AG09319 (cell line): ENCODE results near the gene USP40.

ENCODE experiments used
- DNase-seq: peaks from one replicate; pipeline ENCODE4 v3.0.0-alpha.2; 2010; ENCODE audit warnings: low read depth; ENCODE audit errors: extremely low read depth
- CTCF ChIP-seq: IDR thresholded peaks from 2 replicates; pipeline ENCODE4 v1.5.1; 2011; ENCODE audit warnings: low read depth, mild to moderate bottlenecking, inconsistent platforms, low read length, moderate library complexity

The USP40 gene

GRCh38 chr2:233474308-233475160 lies 92.0 kb downstream of the USP40 start:
- no peak for TF ChIP-seq CTCF
- no peak for DNase-seq

- no peak for TF ChIP-seq CTCF
- DNase-seq = no peak
Observed at GRCh38 chr2:233473878-233474277, 92.7 kb downstream of the USP40 start.

GRCh38 chr2:233473386-233473791 lies 93.2 kb downstream of the USP40 start:
- TF ChIP-seq CTCF = no peak
- no peak for DNase-seq

- DNase-seq = no peak
- no peak for TF ChIP-seq CTCF
Observed at GRCh38 chr2:233471291-233472035, 95.1 kb downstream of the USP40 start.

- TF ChIP-seq CTCF = no peak
- no peak for DNase-seq
Observed at GRCh38 chr2:233470839-233471238, 95.7 kb downstream of the USP40 start.

GRCh38 chr2:233470011-233470687 lies 96.4 kb downstream of the USP40 start:
- TF ChIP-seq CTCF = no peak
- DNase-seq = no peak
